WTC11 (cell line): ENCODE results near the gene IRS4. TPM values are rescaled to one million over a fixed set of nuclear protein-coding genes. Genes with fewer than 3 reads are reported as not detected.
A peak's percentile ranks its signal among the peaks of the same experiment; 100 is the strongest.

Source experiments
- ATAC-seq: fragments of 200-7000 bp; cut with Tn5 transposase; 2 replicates; pipeline ENCODE4 v1.10.0; 2021; ENCODE audit warnings: mild to moderate bottlenecking, moderate library complexity
- Bru-seq: library from RNA; stranded (reverse); fragments of 400-500 nt; gene quantifications from one replicate; lab custom pipeline; 2021; lab: Mats Ljungman, UMichigan
- CTCF ChIA-PET: fragments of 300-600 bp; sonication (Branson Sonifier 250); formaldehyde crosslinking; loops from one replicate; lab custom pipeline; 2021; ENCODE audit warnings: antibody characterized with exemption; lab: Charles Lee
- POLR2A ChIA-PET: fragments of 350-600 bp; sonication (Branson Sonifier 250); formaldehyde crosslinking; loops from one replicate; lab custom pipeline; 2021; ENCODE audit warnings: antibody characterized with exemption; lab: Charles Lee
- DNase-seq: peaks from one replicate; pipeline ENCODE4 v3.0.0; 2021; ENCODE audit warnings: low spot score
- H3K27ac Mint-ChIP-seq: 2 replicates; pipeline ENCODE4 v1.8.0; 2021; ENCODE audit warnings: mixed read lengths
- H3K27me3 Mint-ChIP-seq: 2 replicates; pipeline ENCODE4 v1.8.0; 2021; ENCODE audit warnings: low read depth, mild to moderate bottlenecking, moderate library complexity, mixed read lengths
- H3K36me3 Mint-ChIP-seq: 2 replicates; pipeline ENCODE4 v1.8.0; 2021; ENCODE audit warnings: mixed read lengths
- H3K4me1 Mint-ChIP-seq: 2 replicates; pipeline ENCODE4 v1.8.0; 2022; ENCODE audit warnings: mixed read lengths
- H3K4me3 Mint-ChIP-seq: 2 replicates; pipeline ENCODE4 v1.8.0; 2021; ENCODE audit warnings: mild to moderate bottlenecking, moderate library complexity, mixed read lengths
- H3K9me3 Mint-ChIP-seq: 2 replicates; pipeline ENCODE4 v1.8.0; 2021; ENCODE audit warnings: mixed read lengths
- AFF4 ChIP-seq: sonication (generic); formaldehyde crosslinking; IDR thresholded peaks from 2 replicates; pipeline ENCODE4 v1.8.1; 2023; ENCODE audit warnings: mild to moderate bottlenecking, missing genetic modification reagents, borderline replicate concordance
- ATF2 ChIP-seq: sonication (generic); formaldehyde crosslinking; IDR thresholded peaks from 2 replicates; pipeline ENCODE4 v1.8.1; 2022; ENCODE audit warnings: low read depth, missing genetic modification reagents, borderline replicate concordance
- CDX4 ChIP-seq: fragments of 250-450 bp; sonication (Bioruptor Pico); IDR thresholded peaks from 2 replicates; pipeline ENCODE4 v1.9.0; 2021; ENCODE audit warnings: moderate library complexity, mild to moderate bottlenecking, inconsistent platforms, borderline replicate concordance
- ELF4 ChIP-seq: sonication (generic); formaldehyde crosslinking; IDR thresholded peaks from 2 replicates; pipeline ENCODE4 v1.8.1; 2022; ENCODE audit warnings: low read depth, mild to moderate bottlenecking, moderate library complexity, missing genetic modification reagents
- FOXJ3 ChIP-seq: sonication (generic); formaldehyde crosslinking; IDR thresholded peaks from 2 replicates; pipeline ENCODE4 v1.9.0; 2021; ENCODE audit warnings: missing genetic modification reagents, mild to moderate bottlenecking, borderline replicate concordance
- FOXK1 ChIP-seq: sonication (generic); formaldehyde crosslinking; IDR thresholded peaks from 2 replicates; pipeline ENCODE4 v1.8.0; 2022; ENCODE audit warnings: mild to moderate bottlenecking, moderate library complexity, missing genetic modification reagents
- MAX ChIP-seq: sonication (generic); formaldehyde crosslinking; IDR thresholded peaks from 2 replicates; pipeline ENCODE4 v1.8.0; 2022; ENCODE audit warnings: mild to moderate bottlenecking, missing genetic modification reagents
- NFYB ChIP-seq: sonication (generic); formaldehyde crosslinking; conservative IDR thresholded peaks from 2 replicates; pipeline ENCODE4 v1.8.0; 2022; ENCODE audit warnings: low read depth, missing genetic modification reagents
- PREB ChIP-seq: sonication (generic); formaldehyde crosslinking; IDR thresholded peaks from 2 replicates; pipeline ENCODE4 v1.8.1; 2022; ENCODE audit warnings: mild to moderate bottlenecking, missing genetic modification reagents, moderate library complexity, borderline replicate concordance
- SMAD3 ChIP-seq: sonication (generic); formaldehyde crosslinking; IDR thresholded peaks from 2 replicates; pipeline ENCODE4 v1.8.0; 2022; ENCODE audit warnings: missing genetic modification reagents, mild to moderate bottlenecking, borderline replicate concordance
- TCF7 ChIP-seq: sonication (generic); formaldehyde crosslinking; IDR thresholded peaks from 2 replicates; pipeline ENCODE4 v1.8.0; 2022; ENCODE audit warnings: mild to moderate bottlenecking, low read depth, missing genetic modification reagents, moderate library complexity
- TP53 ChIP-seq: sonication (generic); formaldehyde crosslinking; IDR thresholded peaks from 2 replicates; pipeline ENCODE4 v1.8.1; 2023; ENCODE audit warnings: mild to moderate bottlenecking, missing genetic modification reagents
- USF1 ChIP-seq: sonication (generic); formaldehyde crosslinking; IDR thresholded peaks from 2 replicates; pipeline ENCODE4 v1.8.0; 2022; ENCODE audit warnings: mild to moderate bottlenecking, missing genetic modification reagents
- USF2 ChIP-seq: sonication (generic); formaldehyde crosslinking; IDR thresholded peaks from 2 replicates; pipeline ENCODE4 v1.8.1; 2023; ENCODE audit warnings: mild to moderate bottlenecking, missing genetic modification reagents, moderate library complexity
- ZBTB21 ChIP-seq: sonication (generic); formaldehyde crosslinking; IDR thresholded peaks from 2 replicates; pipeline ENCODE4 v1.8.1; 2023; ENCODE audit warnings: mild to moderate bottlenecking, missing genetic modification reagents, borderline replicate concordance
- ZNF138 ChIP-seq: sonication (generic); formaldehyde crosslinking; conservative IDR thresholded peaks from 2 replicates; pipeline ENCODE4 v1.8.1; 2022; ENCODE audit warnings: mild to moderate bottlenecking, moderate library complexity, missing genetic modification reagents
- ZNF232 ChIP-seq: sonication (generic); formaldehyde crosslinking; IDR thresholded peaks from 2 replicates; pipeline ENCODE4 v1.8.0; 2022; ENCODE audit warnings: mild to moderate bottlenecking, missing genetic modification reagents
- ZNF263 ChIP-seq: sonication (generic); formaldehyde crosslinking; IDR thresholded peaks from 2 replicates; pipeline ENCODE4 v1.8.1; 2022; ENCODE audit warnings: low read depth, mild to moderate bottlenecking, moderate library complexity, missing genetic modification reagents
- ZNF416 ChIP-seq: fragments of 250-450 bp; sonication (Bioruptor Pico); IDR thresholded peaks from 2 replicates; pipeline ENCODE4 v1.9.0; 2021; ENCODE audit warnings: mild to moderate bottlenecking, inconsistent platforms
- ZNF532 ChIP-seq: fragments of 250-450 bp; sonication (Bioruptor Pico); IDR thresholded peaks from 2 replicates; pipeline ENCODE4 v1.9.0; 2021; ENCODE audit warnings: mild to moderate bottlenecking, borderline replicate concordance
- long read RNA-seq, 3 experiments: library from RNA in 1 of 3; library from capped mRNA in 1 of 3; library from polyadenylated mRNA in 1 of 3; unstranded in 2 of 3; stranded (forward) in 1 of 3; transcript quantifications; one replicate each; pipeline ENCODE4 v2.0.0, GENCODE V29; 2021
- total RNA-seq: library from RNA; stranded (reverse); gene quantifications from 3 replicates; pipeline ENCODE4 v1.2.3, GENCODE V29; 2021

IRS4 gene
- total RNA-seq: 10.5 to 11.4 TPM (median 11.0 TPM) in 3 replicates
- Bru-seq, nascent RNA: percentile 74 among the genes with signal in this experiment
- long read RNA-seq, experiment 1, partial matches to known transcripts: 0 of 2 reads
- long read RNA-seq, experiment 1, other reads (novel, unspliced or antisense): 0 of 2 reads
- long read RNA-seq, experiment 2: 0 reads
- long read RNA-seq, experiment 3: 0 reads

GRCh38 chrX:108736509-108737479 lies at the start of gene IRS4:
TSS of gene IRS4 (minus strand) at chrX:108736563.
- H3K4me1 Mint-ChIP-seq: peaks cover 24% of the 10 kb centered on the region
- peak; percentile 80 for ATAC-seq
- H3K4me3 Mint-ChIP-seq: peak within 1 kb of the TSS; percentile 78
- no peaks in the 10 kb centered on the region for H3K9me3 Mint-ChIP-seq
- peak within 1 kb of the TSS; percentile 80 for H3K27ac Mint-ChIP-seq
- peaks cover 32% of the 10 kb centered on the region for H3K27me3 Mint-ChIP-seq
- peaks cover 23% of the 10 kb centered on the region for H3K36me3 Mint-ChIP-seq
- peak; percentile 84 for DNase-seq
- ChIA-PET CTCF (interaction anchor here (1.4 to 5.4 kb wide), 4 partner anchors 12 to 648 kb away, joined by 4 to 41 read pairs (median 8); no protein-coding TSS in a partner anchor), POLR2A (interaction anchor here (1.3 kb wide), 1 partner anchor 10 kb away, joined by 6 read pairs; no protein-coding TSS in a partner anchor)
- TF ChIP-seq FOXK1 (CRISPR knock-in tag) (peak; percentile 75; the same call in 1 of the 2 replicates), ELF4 (CRISPR knock-in tag) (no peak), ZNF532 (CRISPR knock-in tag) (no peak), ZNF416 (CRISPR knock-in tag) (no peak), USF2 (peak; percentile 86), ZNF263 (CRISPR knock-in tag) (peak; percentile 88), PREB (no peak), CDX4 (CRISPR knock-in tag) (no peak), NFYB (peak; percentile 27; the same call in 1 of the 2 replicates), TP53 (CRISPR knock-in tag) (0 out of 2 replicates have a peak, but pooled peaks have one; percentile 64), TCF7 (CRISPR knock-in tag) (no peak), SMAD3 (CRISPR knock-in tag) (no peak), ZNF232 (CRISPR knock-in tag) (peak; percentile 50; the same call in 1 of the 2 replicates), AFF4 (CRISPR knock-in tag) (no peak), ZBTB21 (CRISPR knock-in tag) (no peak), FOXJ3 (CRISPR knock-in tag) (no peak), USF1 (CRISPR knock-in tag) (peak; percentile 78), ZNF138 (no peak), MAX (CRISPR knock-in tag) (peak; percentile 43; the same call in 1 of the 2 replicates), ATF2 (CRISPR knock-in tag) (no peak)
